ENCODE data around the gene SEC24D.

SEC24D gene

DNA sequence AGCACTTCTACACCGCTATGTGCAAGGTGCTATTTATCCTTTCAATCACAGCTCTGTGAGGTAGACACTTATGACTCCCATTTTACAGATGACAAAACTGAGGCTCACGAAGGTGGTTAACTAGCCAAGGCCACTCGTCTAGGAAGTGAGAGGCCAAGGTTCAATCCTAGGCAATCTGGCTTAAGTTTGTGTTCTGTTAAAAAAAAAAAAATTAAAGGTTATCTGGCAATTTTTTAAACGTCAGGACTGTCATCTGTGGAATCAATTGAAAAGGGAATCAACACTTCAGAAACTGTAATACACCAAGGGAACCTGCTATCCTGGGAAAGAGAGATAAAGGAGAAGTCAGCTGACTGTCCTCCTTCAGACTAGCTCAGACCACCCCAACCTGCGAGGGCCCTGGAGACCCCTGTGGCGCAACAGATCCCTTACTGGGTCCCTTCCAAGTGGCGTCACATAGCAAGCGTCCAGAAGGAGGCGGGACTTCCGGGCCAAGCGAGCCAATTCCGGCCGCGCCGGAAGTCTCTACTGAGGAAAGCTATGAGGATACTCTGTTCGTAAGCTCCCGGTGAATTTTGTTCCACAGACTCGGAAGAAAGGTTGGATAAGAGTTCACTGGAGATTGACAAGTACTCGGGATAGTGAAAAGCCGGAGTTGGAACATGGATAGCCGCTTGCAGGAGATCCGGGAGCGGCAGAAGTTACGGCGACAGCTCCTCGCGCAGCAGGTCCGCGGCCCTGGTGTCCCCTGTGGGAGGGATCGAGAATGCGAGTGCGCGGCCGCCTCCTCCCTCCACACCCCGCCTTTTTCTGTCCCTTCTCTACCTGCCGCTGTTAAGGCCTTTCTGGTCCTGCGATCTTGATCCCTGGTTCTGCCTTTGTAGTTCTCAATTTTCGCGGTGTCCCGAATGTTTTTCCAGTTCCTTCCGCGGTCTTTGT is 150.8 kb downstream of the SEC24D start, which contains the start of gene METTL14:
Gene METTL14 (plus strand): TSS at position 520 of the 939 bp plus-strand sequence. CDS start 143 bp downstream, at position 663.
- peak; percentile 23 for DNase-seq

DNA sequence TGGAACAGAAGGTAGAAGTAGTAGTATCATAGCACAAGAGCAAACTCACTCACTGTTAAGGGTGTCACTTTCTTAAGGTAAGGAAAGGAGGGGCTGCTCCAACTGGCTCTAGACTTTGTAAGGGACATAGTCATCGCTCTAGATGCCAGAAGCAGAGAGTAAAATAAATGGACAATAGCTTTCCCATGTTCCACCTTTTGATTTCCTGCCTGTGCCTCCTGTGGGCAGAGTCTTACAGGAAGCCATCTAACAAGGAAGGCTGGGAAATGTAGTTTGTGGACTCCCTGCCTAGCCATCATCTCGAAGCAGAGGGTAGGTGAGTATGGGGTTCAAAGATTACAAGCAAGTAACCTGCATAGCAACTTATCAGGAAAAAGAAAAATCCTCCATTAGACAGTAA is 152.4 kb downstream of the SEC24D start:
- no peak for DNase-seq

DNA sequence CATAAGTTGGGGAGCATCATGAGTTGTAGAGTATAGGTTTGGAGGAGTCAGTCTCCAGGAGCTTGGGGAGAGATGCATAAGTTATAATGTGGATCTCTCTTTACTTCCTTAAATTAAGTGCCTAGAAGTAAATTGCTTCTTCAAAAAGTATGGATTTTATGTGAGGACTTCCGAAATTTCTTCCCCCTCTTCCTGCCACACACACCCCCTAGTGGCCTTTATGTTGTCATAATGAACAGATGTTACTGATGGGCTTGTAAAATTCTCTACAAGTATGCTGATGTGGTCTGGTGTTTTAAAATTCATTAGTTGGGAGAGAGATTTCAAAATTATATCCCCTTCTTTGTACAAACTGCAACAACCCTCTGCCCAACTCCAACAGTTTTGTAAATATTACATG is 153.0 kb downstream of the SEC24D start:
- no peak for DNase-seq

DNA sequence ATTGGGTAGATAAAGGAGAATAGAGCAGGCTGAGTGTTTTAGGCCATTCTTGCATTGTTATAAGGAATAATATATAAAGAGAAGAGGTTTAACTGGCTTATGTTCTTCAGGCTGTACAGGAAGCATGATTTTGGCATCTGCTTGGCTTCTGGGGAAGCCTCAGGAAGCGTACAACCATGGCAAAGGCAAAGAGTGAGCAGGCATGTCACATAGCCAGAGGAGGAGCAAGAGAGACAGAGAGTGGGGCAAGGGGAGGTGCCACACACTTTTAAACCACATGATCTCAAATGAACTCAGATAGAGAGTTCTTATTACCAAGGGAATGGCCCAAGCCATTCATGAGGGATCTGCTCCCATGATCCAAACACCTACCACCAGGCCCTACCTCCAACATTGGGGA is 155.1 kb downstream of the SEC24D start:
- DNase-seq = no peak

DNA sequence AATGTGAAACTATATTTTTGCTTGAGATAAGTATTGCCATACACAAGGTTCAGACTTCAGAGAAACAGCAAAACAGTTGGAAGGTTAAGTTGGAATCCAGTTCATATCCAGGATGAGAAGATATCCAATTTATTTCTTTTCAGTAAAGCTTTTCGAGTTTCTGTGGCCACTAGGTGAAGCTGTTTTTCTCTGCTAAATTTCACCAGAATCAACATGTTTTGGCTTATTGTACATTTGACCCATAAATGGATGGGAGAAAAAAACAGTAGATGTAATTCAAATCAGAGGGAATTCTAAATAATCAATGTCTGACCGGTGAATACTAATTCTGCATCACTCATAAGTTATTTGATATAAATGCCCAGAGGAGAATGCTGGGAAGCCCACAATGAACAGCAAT is 159.8 kb downstream of the SEC24D start:
- DNase-seq = no peak

Measured in 8988T (cell line).